Neural cell (in vitro differentiated cells): ENCODE results near the gene HSPA12A. TPM values are rescaled to one million over a fixed set of nuclear protein-coding genes. Genes with fewer than 3 reads are reported as not detected.

Experiments
- H2AFZ ChIP-seq: fragments of 200-600, 300-800 bp; sonication (generic), shearing (Covaris generic); 2 replicates; pipeline ENCODE4 v1.6.0; 2014; ENCODE audit warnings: low read depth, mild to moderate bottlenecking, antibody characterized with exemption, low read length, moderate library complexity
- H3F3A ChIP-seq: fragments of 200-600 bp; shearing (Covaris generic); 2 replicates; pipeline ENCODE4 v1.6.1; 2016; ENCODE audit warnings: mild to moderate bottlenecking, moderate library complexity, mixed read lengths, antibody characterized with exemption, low read length; ENCODE audit not compliant: insufficient read depth, poor library complexity, severe bottlenecking
- H3K27ac ChIP-seq: fragments of 200-600, 300-800 bp; sonication (generic), shearing (Covaris generic); 2 replicates; pipeline ENCODE4 v1.5.1; 2014; ENCODE audit warnings: mild to moderate bottlenecking, low read length, moderate library complexity
- H3K27me3 ChIP-seq: fragments of 300-800, 200-600 bp; sonication (generic), shearing (Covaris generic); 2 replicates; pipeline ENCODE4 v1.6.0; 2014; ENCODE audit warnings: mild to moderate bottlenecking, low read depth, low read length, moderate library complexity; ENCODE audit not compliant: insufficient read depth
- H3K36me3 ChIP-seq: fragments of 300-800, 200-600 bp; sonication (generic), shearing (Covaris generic); 2 replicates; pipeline ENCODE4 v1.5.1; 2014; ENCODE audit warnings: mild to moderate bottlenecking, antibody characterized with exemption, low read length, moderate library complexity; ENCODE audit not compliant: insufficient read depth
- H3K4me2 ChIP-seq: fragments of 300-800, 200-600 bp; sonication (generic), shearing (Covaris generic); 2 replicates; pipeline ENCODE4 v1.6.0; 2014; ENCODE audit warnings: mild to moderate bottlenecking, low read length
- H3K4me3 ChIP-seq: fragments of 300-800, 200-600 bp; sonication (generic), shearing (Covaris generic); 2 replicates; pipeline ENCODE4 v1.5.1; 2014; ENCODE audit warnings: mild to moderate bottlenecking, low read length, moderate library complexity
- H3K79me2 ChIP-seq: fragments of 200-600 bp; shearing (Covaris generic); replicated peaks from 2 replicates; pipeline ENCODE4 v1.6.0; 2014; ENCODE audit warnings: mild to moderate bottlenecking, low read length, moderate library complexity; ENCODE audit not compliant: insufficient read depth
- H3K9ac ChIP-seq: fragments of 300-800, 200-600 bp; sonication (generic), shearing (Covaris generic); 2 replicates; pipeline ENCODE4 v1.6.1; 2016; ENCODE audit warnings: mild to moderate bottlenecking, low read length, mixed read lengths
- H3K9me2 ChIP-seq: fragments of 200-600 bp; shearing (Covaris generic); 2 replicates; pipeline ENCODE4 v1.6.1; 2016; ENCODE audit warnings: mild to moderate bottlenecking, low read length, mixed read lengths; ENCODE audit not compliant: insufficient read depth
- H3K9me3 ChIP-seq: fragments of 200-600, 300-800 bp; sonication (generic), shearing (Covaris generic); 2 replicates; pipeline ENCODE4 v1.6.1; 2016; ENCODE audit warnings: mild to moderate bottlenecking, mixed run types, low read length, moderate library complexity, mixed read lengths
- H4K20me1 ChIP-seq: fragments of 200-600 bp; shearing (Covaris generic); 2 replicates; pipeline ENCODE4 v1.6.1; 2016; ENCODE audit warnings: mild to moderate bottlenecking, mixed run types; ENCODE audit not compliant: insufficient read depth
- CTCF ChIP-seq: fragments of 450-650 bp; IDR thresholded peaks from 2 replicates; pipeline ENCODE4 v1.5.1; 2014; ENCODE audit warnings: antibody characterized with exemption, mild to moderate bottlenecking, moderate library complexity; ENCODE audit not compliant: poor library complexity, severe bottlenecking
- EP300 ChIP-seq: fragments of 450-650 bp; conservative IDR thresholded peaks from 2 replicates; pipeline ENCODE4 v1.6.1; 2014; ENCODE audit warnings: antibody characterized with exemption, mild to moderate bottlenecking, moderate library complexity; ENCODE audit not compliant: poor library complexity, severe bottlenecking
- EZH2 ChIP-seq: fragments of 200-600, 300-800 bp; shearing (Covaris generic), sonication (generic); IDR thresholded peaks from 2 replicates; pipeline ENCODE4 v1.6.1; 2014; ENCODE audit warnings: antibody characterized with exemption, low read length, borderline replicate concordance, mild to moderate bottlenecking; ENCODE audit not compliant: insufficient read depth, poor library complexity, severe bottlenecking
- POLR2AphosphoS5 ChIP-seq: IDR thresholded peaks from 2 replicates; pipeline ENCODE4 v1.6.1; 2012
- REST ChIP-seq: IDR thresholded peaks from 2 replicates; pipeline ENCODE4 v1.6.1; 2012; ENCODE audit warnings: borderline replicate concordance
- SMC3 ChIP-seq: fragments of 450-650 bp; conservative IDR thresholded peaks from 2 replicates; pipeline ENCODE4 v1.6.1; 2014; ENCODE audit warnings: antibody characterized with exemption, mild to moderate bottlenecking, moderate library complexity; ENCODE audit not compliant: poor library complexity
- polyA plus RNA-seq: library from polyadenylated mRNA; depleted of rRNA; stranded (reverse); fragments of >200 nt; gene quantifications from 2 replicates; pipeline ENCODE4 v1.2.3, GENCODE V29; 2014

HSPA12A gene
- polyA plus RNA-seq, 1 donor from 2014 or later = 5.9 TPM

DNA sequence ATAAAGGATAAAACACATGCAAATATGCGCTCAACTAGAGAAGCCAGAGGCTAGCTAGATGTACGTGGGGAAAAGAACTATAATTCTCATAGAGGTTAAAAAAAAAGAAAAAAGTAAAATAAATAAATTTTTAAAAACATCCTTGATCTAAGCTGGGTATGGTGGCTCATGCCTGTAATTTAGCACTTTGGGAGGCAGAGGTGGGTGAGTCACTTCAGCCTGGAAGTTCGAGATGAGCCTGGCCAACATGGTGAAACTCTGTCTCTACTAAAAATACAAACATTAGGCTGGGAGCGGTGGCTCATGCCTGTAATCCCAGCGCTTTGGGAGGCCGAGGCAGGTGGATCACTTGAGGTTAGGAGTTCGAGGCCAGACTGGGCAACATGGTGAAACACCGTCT is 18.6 kb upstream of the HSPA12A start:
- no peaks in the 10 kb centered on the region for H3K9me3 ChIP-seq
- H3K4me2 ChIP-seq = no peak overlapping the region
- no peaks in the 10 kb centered on the region for H3F3A ChIP-seq
- no peaks in the 10 kb centered on the region for H3K36me3 ChIP-seq
- H3K4me3 ChIP-seq = no peak overlapping the region
- no peaks in the 10 kb centered on the region for H4K20me1 ChIP-seq
- H3K79me2 ChIP-seq = no peaks in the 10 kb centered on the region
- no peak overlapping the region for H3K9ac ChIP-seq
- no peak overlapping the region for H3K27ac ChIP-seq
- TF ChIP-seq POLR2AphosphoS5 (no peak), CTCF (no peak), SMC3 (no peak), EZH2 (no peak), REST (no peak)
- H3K9me2 ChIP-seq = no peaks in the 10 kb centered on the region
- H2AFZ ChIP-seq = no peak overlapping the region
- H3K27me3 ChIP-seq = no peaks in the 10 kb centered on the region

- H2AFZ ChIP-seq = no peak overlapping the region
- no peaks in the 10 kb centered on the region for H3K9me2 ChIP-seq
- no peak overlapping the region for H3K27ac ChIP-seq
- no peak overlapping the region for H3K9ac ChIP-seq
- H3K4me2 ChIP-seq = no peak overlapping the region
- no peaks in the 10 kb centered on the region for H3K27me3 ChIP-seq
- no peaks in the 10 kb centered on the region for H3F3A ChIP-seq
- no peak overlapping the region for H3K4me3 ChIP-seq
- no peaks in the 10 kb centered on the region for H3K36me3 ChIP-seq
- H4K20me1 ChIP-seq = no peaks in the 10 kb centered on the region
- no peaks in the 10 kb centered on the region for H3K79me2 ChIP-seq
- no peaks in the 10 kb centered on the region for H3K9me3 ChIP-seq
- TF ChIP-seq EP300 (no peak), SMC3 (no peak), POLR2AphosphoS5 (no peak), CTCF (no peak)
Observed at GRCh38 chr10:116757246-116757645, 14.9 kb upstream of the HSPA12A start.
